Aorta (tissue), 5 donors: Measurements from ENCODE around the gene FASTKD2. TPM values are rescaled to one million over a fixed set of nuclear protein-coding genes. Genes with fewer than 3 reads are reported as not detected.
A peak's percentile ranks its signal among the peaks of the same experiment; 100 is the strongest.

ENCODE experiments used
- ATAC-seq: fragments of 200-7000 bp; cut with Tn5 transposase; one replicate; pipeline ENCODE4 v1.9.1; 2022; ENCODE audit warnings: moderate library complexity; ENCODE audit not compliant: low FRiP score
- DNase-seq, 2 donors: peaks; one replicate each; pipeline ENCODE4 v3.0.0-alpha.2; 2020
- H3K27ac ChIP-seq, 2 donors: one replicate each; pipeline ENCODE4 v1.5.1; 2013; ENCODE audit warnings: low read length in 2 of 2, mild to moderate bottlenecking in 2 of 2, moderate library complexity in 2 of 2, control low read depth in 1 of 2, inconsistent platforms in 1 of 2, low read depth in 1 of 2
- H3K27me3 ChIP-seq, 2 donors: one replicate each; pipeline ENCODE4 v1.6.1; 2013; ENCODE audit warnings: control low read depth in 1 of 2, low read length in 1 of 2, mild to moderate bottlenecking in 1 of 2, moderate library complexity in 1 of 2; ENCODE audit not compliant: insufficient read depth in 2 of 2, control insufficient read depth in 1 of 2
- H3K36me3 ChIP-seq, 2 donors: one replicate each; pipeline ENCODE4 v1.6.1; 2013; ENCODE audit warnings: control low read depth in 1 of 2, low read length in 1 of 2, mild to moderate bottlenecking in 1 of 2; ENCODE audit not compliant: insufficient read depth in 2 of 2, control insufficient read depth in 1 of 2
- H3K4me1 ChIP-seq, 2 donors: one replicate each; pipeline ENCODE4 v1.6.1; 2013; ENCODE audit warnings: low read length in 2 of 2, control low read depth in 1 of 2, mild to moderate bottlenecking in 1 of 2, moderate library complexity in 1 of 2; ENCODE audit not compliant: insufficient read depth in 2 of 2, control insufficient read depth in 1 of 2
- H3K4me3 ChIP-seq, 2 donors: one replicate each; pipeline ENCODE4 v1.5.1; 2013; ENCODE audit warnings: low read length in 2 of 2, control low read depth in 1 of 2, mild to moderate bottlenecking in 1 of 2
- H3K9me3 ChIP-seq: one replicate; pipeline ENCODE4 v1.6.1; 2013; ENCODE audit warnings: mild to moderate bottlenecking, low read length; ENCODE audit not compliant: control insufficient read depth
- WGBS, 2 donors: extraction: QIAGEN DNeasy Blood & Tissue Kit; methylation state at CpG; one replicate each; pipeline ENCODE4 v1.1.7; 2013; 5-methylcytosine and 5-hydroxymethylcytosine counted together
- intact Hi-C, 2 donors: fragments of 100-400 bp; cut with DNase I; formaldehyde crosslinking; loops; one replicate each; pipeline versions ENCODE4 v1.14.2 to v1.15.0; 2022
- polyA plus RNA-seq, 2 donors: library from polyadenylated mRNA; stranded (reverse); fragments of 200-250 nt; gene quantifications; one replicate each; pipeline ENCODE4 v1.2.3, GENCODE V29; 2013
- total RNA-seq, 2 donors: library from RNA; stranded (reverse); fragmentation: NEBNext Ultra II Directional; extraction: Animal tissue kit (Norgen Biotek cat#: 25700); gene quantifications; one replicate each; pipeline ENCODE4 v1.2.1, GENCODE V29; 2021
- donor health status: healthy with polysubstance abuse.
- donor health status: Bipolar disorder and iron deficiency.
- donor health status: DM: no; HTN: no; CAD: no.
- donor health status: DM: no; HTN: no; CAD: no.
- donor health status: DM: yes; HTN: yes; CAD: no.

The FASTKD2 gene
- total and polyA plus RNA-seq, 4 donors, result 8.9 to 20.6 (median 15.5) TPM

GRCh38 chr2:206783718-206784117, 18.3 kb downstream of the FASTKD2 start:
- DNase-seq (no peak), ATAC-seq (no peak)
- H3K9me3 ChIP-seq, result no peaks in the 10 kb centered on the region
- H3K4me1 ChIP-seq, result no peaks in the 10 kb centered on the region
- WGBS, 2 donors, result 76 to 81% methylated on average over 2 of the region's 2 CpGs
- H3K36me3 ChIP-seq, result peaks cover 3 to 22% of the 10 kb centered on the region in 2 donors
- no peak overlapping the region for H3K27ac ChIP-seq
- H3K27me3 ChIP-seq, result no peaks in the 10 kb centered on the region
- intact Hi-C loops, result loop anchor here in 1 of 2 donors (5.0 kb wide), 2 partner anchors 91 to 226 kb away; no protein-coding TSS in a partner anchor
- no peak overlapping the region for H3K4me3 ChIP-seq

- Histone ChIP-seq H3K9me3 (no peaks in the 10 kb centered on the region), H3K4me1 (no peaks in the 10 kb centered on the region), H3K4me3 (no peak overlapping the region), H3K27me3 (no peaks in the 10 kb centered on the region), H3K36me3 (peaks cover 3 to 25% of the 10 kb centered on the region in 2 donors), H3K27ac (no peak overlapping the region)
- intact Hi-C loops, result loop anchor here in 1 of 2 donors (5.0 kb wide), 2 partner anchors 92 to 227 kb away; no protein-coding TSS in a partner anchor
- WGBS, 2 donors, result 91 to 92% methylated on average over 7 of the region's 7 CpGs
- no peak for ATAC-seq
- no peak for DNase-seq
These were observed 19.4 kb downstream of the FASTKD2 start for GRCh38 chr2:206784559-206785353.

DNA sequence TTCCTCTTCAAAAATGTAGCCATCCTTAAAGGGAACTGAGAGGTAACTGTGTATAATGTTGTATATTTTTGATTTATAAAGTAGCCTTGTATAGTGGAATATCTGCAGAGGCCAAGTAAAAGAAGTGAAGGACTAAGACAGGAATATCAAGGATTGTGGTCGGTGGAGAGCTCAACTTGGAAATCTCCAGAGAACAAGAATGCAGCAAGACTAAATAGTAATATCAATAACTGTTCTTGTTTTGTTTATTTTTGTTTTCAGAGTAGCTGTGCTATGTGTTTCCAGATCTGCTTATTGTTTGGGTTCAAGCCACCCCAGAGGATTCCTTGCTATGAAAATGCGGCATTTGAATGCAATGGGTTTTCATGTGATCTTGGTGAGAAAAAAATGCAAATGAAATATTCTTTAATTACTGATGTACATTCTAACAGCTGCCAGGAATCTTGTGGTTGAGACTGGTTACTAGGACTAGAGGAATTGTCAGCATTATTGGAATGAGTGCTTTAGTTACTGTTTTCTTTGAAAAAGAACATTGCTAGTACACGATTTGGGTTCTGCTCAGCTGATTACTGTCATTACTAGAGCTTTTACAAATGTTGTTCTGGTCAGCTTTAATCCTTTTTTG, 25.0 kb downstream of the FASTKD2 start:
- no peaks in the 10 kb centered on the region for H3K9me3 ChIP-seq
- ATAC-seq (no peak), DNase-seq (no peak)
- intact Hi-C loops, result no loop called here
- H3K4me1 ChIP-seq, result no peaks in the 10 kb centered on the region
- peaks cover 0 to 17% of the 10 kb centered on the region in 2 donors for H3K36me3 ChIP-seq
- WGBS, 2 donors, result 69 to 72% methylated on average over 3 of the region's 3 CpGs
- H3K27me3 ChIP-seq, result no peaks in the 10 kb centered on the region
- no peak overlapping the region for H3K4me3 ChIP-seq
- H3K27ac ChIP-seq, result no peak overlapping the region

DNA sequence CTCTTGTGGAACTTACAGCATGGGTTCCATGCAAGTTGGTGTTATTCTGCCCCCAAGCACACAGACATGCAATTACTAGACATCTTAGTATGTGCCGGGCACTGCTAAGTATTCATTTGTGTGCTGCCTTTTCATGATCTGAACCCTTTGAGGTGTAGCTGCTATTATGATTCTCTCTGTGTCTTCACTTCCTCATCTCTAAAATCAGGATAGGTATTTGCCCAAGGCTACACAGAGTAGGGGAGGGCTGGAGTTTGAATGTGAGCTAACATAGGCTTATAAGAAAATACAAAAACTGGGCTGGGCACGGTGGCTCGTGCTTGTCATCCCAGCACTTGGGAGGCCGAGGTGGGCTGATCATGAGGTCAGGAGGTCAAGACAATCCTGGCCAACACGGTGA, 27.2 kb downstream of the FASTKD2 start:
- Histone ChIP-seq H3K27ac (no peak overlapping the region), H3K4me3 (no peak overlapping the region), H3K4me1 (no peaks in the 10 kb centered on the region), H3K9me3 (no peaks in the 10 kb centered on the region), H3K27me3 (no peaks in the 10 kb centered on the region), H3K36me3 (peaks cover 0 to 11% of the 10 kb centered on the region in 2 donors)
- ATAC-seq (no peak), DNase-seq (no peak)
- WGBS, 2 donors, result 89 to 90% methylated on average over 5 of the region's 5 CpGs
- intact Hi-C loops, result no loop called here

DNA sequence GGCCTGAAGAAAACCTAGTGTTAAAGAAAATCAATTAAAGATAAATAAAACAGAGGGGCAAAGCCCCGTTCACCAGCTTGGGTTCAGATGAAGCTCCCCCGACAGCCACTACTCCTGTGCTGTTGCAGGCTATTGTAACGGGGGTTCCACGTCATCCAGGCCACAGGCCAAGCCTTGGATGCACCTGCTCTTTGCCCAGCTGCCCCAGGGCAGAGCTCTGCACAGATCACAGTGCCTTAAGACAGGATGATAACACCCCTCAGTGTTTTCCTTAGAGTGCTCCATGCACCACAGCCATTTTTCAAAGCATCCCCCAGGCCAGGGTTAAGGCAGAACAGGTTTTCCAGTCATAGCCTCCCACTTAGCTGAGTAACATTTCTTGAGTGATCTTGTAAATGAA, 32.0 kb downstream of the FASTKD2 start:
- intact Hi-C loops, result no loop called here

DNA sequence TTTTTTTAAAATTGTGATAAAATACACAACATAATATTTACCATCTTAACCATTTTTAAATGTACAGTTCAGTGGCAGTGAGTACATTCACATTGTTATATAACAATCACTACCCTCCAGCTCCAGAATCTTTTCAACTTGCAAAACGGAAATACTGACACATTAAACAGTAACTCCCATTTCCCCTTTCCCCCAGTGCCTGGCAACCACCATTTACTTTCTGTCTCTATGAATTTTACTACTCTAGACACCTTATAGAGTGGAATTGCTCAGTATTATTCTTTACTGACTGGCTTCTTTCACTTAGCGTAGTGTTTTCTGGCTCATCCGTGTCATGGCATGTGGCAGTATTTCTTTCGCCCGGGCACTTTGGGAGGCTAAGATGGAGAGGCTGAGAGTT, 32.6 kb downstream of the FASTKD2 start:
- 89% methylated on average over 5 of the region's 5 CpGs for WGBS, 2 donors
- DNase-seq (no peak), ATAC-seq (no peak)
- H3K4me1 ChIP-seq, result no peaks in the 10 kb centered on the region
- no peak overlapping the region for H3K27ac ChIP-seq
- intact Hi-C loops, result no loop called here
- H3K4me3 ChIP-seq, result no peak overlapping the region
- no peaks in the 10 kb centered on the region for H3K27me3 ChIP-seq
- H3K9me3 ChIP-seq, result no peaks in the 10 kb centered on the region
- H3K36me3 ChIP-seq, result no peaks in the 10 kb centered on the region

More for the DNA sequence above, 32.0 kb downstream of the FASTKD2 start:
- no peaks in the 10 kb centered on the region for H3K4me1 ChIP-seq
- no peak overlapping the region for H3K27ac ChIP-seq
- DNase-seq (no peak), ATAC-seq (no peak)
- H3K27me3 ChIP-seq, result no peaks in the 10 kb centered on the region
- H3K9me3 ChIP-seq, result no peaks in the 10 kb centered on the region
- H3K36me3 ChIP-seq, result peaks cover 0 to 3% of the 10 kb centered on the region in 2 donors
- 84 to 85% methylated on average over 4 of the region's 4 CpGs for WGBS, 2 donors
- no peak overlapping the region for H3K4me3 ChIP-seq

- Histone ChIP-seq H3K36me3 (no peaks in the 10 kb centered on the region), H3K4me3 (no peak overlapping the region), H3K27me3 (no peaks in the 10 kb centered on the region), H3K9me3 (no peaks in the 10 kb centered on the region), H3K4me1 (no peaks in the 10 kb centered on the region), H3K27ac (no peak overlapping the region)
- DNase-seq, result no peak
- WGBS, 2 donors, result 88 to 89% methylated on average over 3 of the region's 3 CpGs
- intact Hi-C loops, result no loop called here
- no peak for ATAC-seq
These were observed 33.7 kb downstream of the FASTKD2 start for GRCh38 chr2:206799083-206799482.

DNA sequence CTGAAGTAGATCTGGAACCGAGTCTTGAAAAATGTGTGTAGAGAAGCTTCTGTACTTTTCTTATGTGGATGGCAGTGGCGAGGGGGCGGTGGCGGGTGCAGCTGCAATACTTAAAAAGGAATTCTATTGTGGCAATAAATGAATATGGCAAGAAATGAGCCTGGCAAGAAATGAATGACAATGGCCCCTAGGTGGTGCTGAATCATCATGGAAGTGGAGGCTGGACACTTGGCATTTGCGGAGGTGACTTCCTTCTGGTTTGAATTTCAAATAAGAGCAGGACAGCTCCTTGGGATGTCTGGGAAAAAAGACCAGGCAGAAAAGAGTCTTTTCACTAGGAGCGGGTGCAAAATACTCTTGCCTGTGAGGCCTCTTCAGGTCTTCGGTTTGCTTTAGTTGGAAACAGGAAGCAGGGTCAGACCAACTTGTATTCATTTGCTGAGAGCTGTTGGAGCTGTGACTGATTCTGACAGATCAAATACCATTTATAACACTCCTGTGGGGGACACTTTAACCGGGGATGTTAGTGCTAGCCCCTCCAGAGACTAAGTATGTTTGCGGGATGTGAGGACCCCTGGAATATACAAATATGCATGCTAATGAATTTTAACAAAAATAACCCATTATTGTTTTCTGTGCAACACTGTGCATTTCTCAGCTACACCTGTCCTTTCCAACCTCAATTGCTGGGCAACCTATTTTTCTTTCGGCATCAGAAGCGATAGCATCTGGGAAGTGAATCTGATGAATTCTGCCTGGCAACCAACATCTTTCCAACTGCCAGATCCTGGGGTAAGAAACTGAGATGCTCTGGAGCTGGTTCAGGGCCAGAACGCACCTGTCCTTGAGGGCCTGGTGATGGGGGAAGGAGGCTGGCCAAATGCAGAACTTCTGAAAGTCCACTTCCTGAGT, 35.4 kb downstream of the FASTKD2 start:
- peak; percentile 58 to 78 for DNase-seq
- no peaks in the 10 kb centered on the region for H3K4me1 ChIP-seq
- peak; percentile 77 for ATAC-seq
- no peak overlapping the region for H3K27ac ChIP-seq
- 26 to 29% methylated on average over 12 of the region's 12 CpGs for WGBS, 2 donors
- no peaks in the 10 kb centered on the region for H3K36me3 ChIP-seq
- intact Hi-C loops, result loop anchor here (1.0 to 10.0 kb wide), 4 partner anchors 182 to 675 kb away; no protein-coding TSS in a partner anchor
- no peak overlapping the region for H3K4me3 ChIP-seq
- H3K27me3 ChIP-seq, result no peaks in the 10 kb centered on the region
- H3K9me3 ChIP-seq, result no peaks in the 10 kb centered on the region
